Measurements from ENCODE around the gene TOMT. TPM values are rescaled to one million over a fixed set of nuclear protein-coding genes. Genes with fewer than 3 reads are reported as not detected.

The TOMT gene, protein sequence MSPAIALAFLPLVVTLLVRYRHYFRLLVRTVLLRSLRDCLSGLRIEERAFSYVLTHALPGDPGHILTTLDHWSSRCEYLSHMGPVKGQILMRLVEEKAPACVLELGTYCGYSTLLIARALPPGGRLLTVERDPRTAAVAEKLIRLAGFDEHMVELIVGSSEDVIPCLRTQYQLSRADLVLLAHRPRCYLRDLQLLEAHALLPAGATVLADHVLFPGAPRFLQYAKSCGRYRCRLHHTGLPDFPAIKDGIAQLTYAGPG
- total RNA-seq (not detected in 2 replicates), polyA plus RNA-seq (not detected in 2 replicates)

DNA sequence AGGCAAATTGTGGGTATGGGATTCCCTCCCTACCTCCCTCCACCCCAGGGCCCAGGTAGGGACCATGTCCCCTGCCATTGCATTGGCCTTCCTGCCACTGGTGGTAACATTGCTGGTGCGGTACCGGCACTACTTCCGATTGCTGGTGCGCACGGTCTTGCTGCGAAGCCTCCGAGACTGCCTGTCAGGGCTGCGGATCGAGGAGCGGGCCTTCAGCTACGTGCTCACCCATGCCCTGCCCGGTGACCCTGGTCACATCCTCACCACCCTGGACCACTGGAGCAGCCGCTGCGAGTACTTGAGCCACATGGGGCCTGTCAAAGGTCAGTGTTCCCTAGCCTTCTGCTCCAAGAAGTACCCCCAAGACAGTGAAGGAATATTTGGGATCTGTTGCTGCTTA lies at the start of gene TOMT:
Gene TOMT (plus strand): TSS at position 37 of the 400 bp plus-strand sequence. CDS start 28 bp downstream, at position 65.
- TF ChIP-seq EZH2phosphoT487 (IDR thresholded peaks at IDR 0.05; ENCODE audit: low read depth, severe bottlenecking, unreplicated experiment) (no peak), EZH2 (IDR thresholded peaks at IDR 0.05; ENCODE audit: borderline replicate concordance) (no peak)
- TF ChIP-seq, protein P1, sequence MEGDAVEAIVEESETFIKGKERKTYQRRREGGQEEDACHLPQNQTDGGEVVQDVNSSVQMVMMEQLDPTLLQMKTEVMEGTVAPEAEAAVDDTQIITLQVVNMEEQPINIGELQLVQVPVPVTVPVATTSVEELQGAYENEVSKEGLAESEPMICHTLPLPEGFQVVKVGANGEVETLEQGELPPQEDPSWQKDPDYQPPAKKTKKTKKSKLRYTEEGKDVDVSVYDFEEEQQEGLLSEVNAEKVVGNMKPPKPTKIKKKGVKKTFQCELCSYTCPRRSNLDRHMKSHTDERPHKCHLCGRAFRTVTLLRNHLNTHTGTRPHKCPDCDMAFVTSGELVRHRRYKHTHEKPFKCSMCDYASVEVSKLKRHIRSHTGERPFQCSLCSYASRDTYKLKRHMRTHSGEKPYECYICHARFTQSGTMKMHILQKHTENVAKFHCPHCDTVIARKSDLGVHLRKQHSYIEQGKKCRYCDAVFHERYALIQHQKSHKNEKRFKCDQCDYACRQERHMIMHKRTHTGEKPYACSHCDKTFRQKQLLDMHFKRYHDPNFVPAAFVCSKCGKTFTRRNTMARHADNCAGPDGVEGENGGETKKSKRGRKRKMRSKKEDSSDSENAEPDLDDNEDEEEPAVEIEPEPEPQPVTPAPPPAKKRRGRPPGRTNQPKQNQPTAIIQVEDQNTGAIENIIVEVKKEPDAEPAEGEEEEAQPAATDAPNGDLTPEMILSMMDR (IDR thresholded peaks at IDR 0.05; ENCODE audit: poor library complexity): no peak
- no peaks in the 10 kb centered on the region for H3K9me3 ChIP-seq (ENCODE audit: low read depth)
- peaks cover 21% of the 10 kb centered on the region for H3K79me2 ChIP-seq
- DNase-seq (ENCODE audit: low spot score): no peak
- H3K9me2 ChIP-seq (replicated peaks; ENCODE audit: insufficient read depth): no peaks in the 10 kb centered on the region
- H3K4me2 ChIP-seq: no peak within 1 kb of the TSS
- H3K27me3 ChIP-seq: no peaks in the 10 kb centered on the region
- no peaks in the 10 kb centered on the region for H3K36me3 ChIP-seq (replicated peaks; ENCODE audit: insufficient read depth, low read depth)
- H3K4me3 ChIP-seq: no peak within 1 kb of the TSS
- WGBS (ENCODE audit: low lambda C conversion rate, missing lambda C conversion rate): 97% methylated on average over 14 of the region's 14 CpGs
- no peak within 1 kb of the TSS for H2AFZ ChIP-seq
- peaks cover 17% of the 10 kb centered on the region for H3K4me1 ChIP-seq (ENCODE audit: insufficient read depth)
- H3K27ac ChIP-seq: no peak within 1 kb of the TSS
- no peaks in the 10 kb centered on the region for H4K20me1 ChIP-seq (ENCODE audit: insufficient read depth, poor library complexity, severe bottlenecking)

DNA sequence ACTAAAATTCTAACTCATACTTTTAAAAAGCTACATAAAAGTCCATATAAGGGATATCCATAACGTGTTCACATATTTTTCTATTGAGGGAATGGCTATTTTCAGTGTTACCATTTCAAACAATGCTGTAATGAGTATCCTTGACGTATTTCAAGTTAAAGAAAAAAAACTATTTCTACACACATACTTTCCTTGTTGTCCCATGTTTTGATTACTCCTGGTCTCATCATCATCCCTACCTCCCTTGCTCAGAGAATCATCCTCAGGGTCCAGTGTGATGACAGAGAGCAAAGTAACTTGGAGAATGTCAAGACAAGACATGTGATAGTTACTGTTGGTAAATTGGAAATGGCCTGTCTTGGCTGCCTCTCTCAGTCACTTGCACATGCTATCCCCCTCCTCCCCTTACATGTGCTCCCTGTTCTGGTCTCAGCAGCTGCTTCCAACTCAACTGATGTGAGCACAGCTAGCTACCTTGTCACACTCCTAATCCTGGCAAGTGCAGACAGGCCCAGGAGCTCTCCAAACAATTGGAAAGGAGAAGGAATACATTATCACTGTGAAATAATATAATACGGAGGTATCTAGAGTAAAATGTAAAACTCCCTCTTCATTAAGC lies 47.2 kb upstream of the TOMT start:
- H3K4me3 ChIP-seq: no peak overlapping the region
- 89% methylated on average over 3 of the region's 3 CpGs for WGBS (ENCODE audit: low lambda C conversion rate, missing lambda C conversion rate)
- H3K4me2 ChIP-seq: no peak overlapping the region
- no peaks in the 10 kb centered on the region for H3K4me1 ChIP-seq (ENCODE audit: insufficient read depth)
- no peaks in the 10 kb centered on the region for H3K27me3 ChIP-seq
- H3K9me2 ChIP-seq (replicated peaks; ENCODE audit: insufficient read depth): no peaks in the 10 kb centered on the region
- no peaks in the 10 kb centered on the region for H3K9me3 ChIP-seq (ENCODE audit: low read depth)
- H3K27ac ChIP-seq: no peak overlapping the region
- H2AFZ ChIP-seq: no peak overlapping the region
- no peaks in the 10 kb centered on the region for H4K20me1 ChIP-seq (ENCODE audit: insufficient read depth, poor library complexity, severe bottlenecking)
- H3K36me3 ChIP-seq (replicated peaks; ENCODE audit: insufficient read depth, low read depth): no peaks in the 10 kb centered on the region
- DNase-seq (ENCODE audit: low spot score): no peak
- peaks cover 38% of the 10 kb centered on the region for H3K79me2 ChIP-seq
- no peak for TF ChIP-seq EZH2 (IDR thresholded peaks at IDR 0.05; ENCODE audit: borderline replicate concordance)
- TF ChIP-seq, protein P1 (IDR thresholded peaks at IDR 0.05; ENCODE audit: poor library complexity): no peak
- no peak for TF ChIP-seq EZH2phosphoT487 (IDR thresholded peaks at IDR 0.05; ENCODE audit: low read depth, severe bottlenecking, unreplicated experiment)

DNA sequence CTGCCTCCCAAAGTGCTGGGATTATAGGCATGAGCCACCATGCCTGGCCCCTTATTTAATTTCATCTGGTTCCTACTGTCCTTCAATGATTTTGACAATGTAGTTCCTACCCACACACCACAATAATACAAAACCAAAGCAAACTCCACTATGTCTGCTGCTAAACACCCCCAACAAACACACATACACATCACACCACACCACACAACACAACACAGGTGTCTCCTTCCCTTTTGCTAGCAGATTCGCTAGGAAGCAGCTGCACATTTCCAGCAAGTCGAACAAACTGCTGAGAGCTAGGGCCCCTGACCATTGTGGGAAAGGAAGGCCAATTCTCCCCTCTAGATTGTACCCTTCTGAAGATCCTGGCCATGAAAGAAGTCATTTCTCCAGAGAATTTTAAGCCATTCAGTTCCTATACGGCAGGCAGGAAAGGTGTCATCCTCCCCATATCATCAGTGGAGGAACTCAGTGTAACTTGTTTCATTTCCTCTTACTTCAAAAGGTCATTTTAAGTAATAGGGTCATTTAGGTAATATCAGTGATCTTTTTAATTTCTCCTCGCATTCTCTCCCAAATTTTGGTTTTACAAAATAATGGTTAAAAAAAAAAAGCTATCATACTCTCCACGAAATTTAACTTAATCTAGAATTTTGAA lies 43.9 kb upstream of the TOMT start:
- Histone ChIP-seq H4K20me1 (ENCODE audit: insufficient read depth, poor library complexity, severe bottlenecking) (no peaks in the 10 kb centered on the region), H3K79me2 (peaks cover 50% of the 10 kb centered on the region), H3K9me2 (replicated peaks; ENCODE audit: insufficient read depth) (no peaks in the 10 kb centered on the region), H3K27me3 (no peaks in the 10 kb centered on the region), H3K27ac (no peak overlapping the region), H3K9me3 (ENCODE audit: low read depth) (no peaks in the 10 kb centered on the region), H3K4me2 (no peak overlapping the region), H3K36me3 (replicated peaks; ENCODE audit: insufficient read depth, low read depth) (no peaks in the 10 kb centered on the region), H3K4me1 (ENCODE audit: insufficient read depth) (no peaks in the 10 kb centered on the region), H2AFZ (no peak overlapping the region), H3K4me3 (no peak overlapping the region)
- TF ChIP-seq EZH2 (IDR thresholded peaks at IDR 0.05; ENCODE audit: borderline replicate concordance) (no peak), EZH2phosphoT487 (IDR thresholded peaks at IDR 0.05; ENCODE audit: low read depth, severe bottlenecking, unreplicated experiment) (no peak)
- TF ChIP-seq, protein P1 (IDR thresholded peaks at IDR 0.05; ENCODE audit: poor library complexity): no peak
- no peak for DNase-seq (ENCODE audit: low spot score)
- WGBS (ENCODE audit: low lambda C conversion rate, missing lambda C conversion rate): 96% methylated on average over 5 of the region's 5 CpGs

Data from hepatocyte (in vitro differentiated cells).